ENCODE data around the gene MINK1. TPM values are rescaled to one million over a fixed set of nuclear protein-coding genes. Genes with fewer than 3 reads are reported as not detected.
"Not testable (repeated sequence)": the region's sequence is repeated elsewhere in the genome, so short reads cannot be mapped to it uniquely, and the experiment has no call there.

The MINK1 gene
- total RNA-seq, 2 experiments from 2014 or later = 40.6 to 62.5 TPM

- Histone ChIP-seq H3K9me2 (ENCODE audit: insufficient read depth, low read length) (no peaks in the 10 kb centered on the region), H3K4me3 (ENCODE audit: low read depth, low read length, poor library complexity, severe bottlenecking) (no peak within 1 kb of the TSS), H3K9me3 (ENCODE audit: low read length) (no peaks in the 10 kb centered on the region), H3K36me3 (ENCODE audit: insufficient read depth, low read length) (no peaks in the 10 kb centered on the region), H3K4me1 (ENCODE audit: insufficient read depth, low read length, poor library complexity, severe bottlenecking) (peaks cover 9% of the 10 kb centered on the region), H3K27ac (ENCODE audit: low read depth, low read length, poor library complexity, severe bottlenecking) (no peak within 1 kb of the TSS), H3K4me2 (ENCODE audit: low read length) (peak within 1 kb of the TSS; percentile 53; the same call in 1 of the 2 replicates), H2AFZ (ENCODE audit: low read length) (no peak within 1 kb of the TSS), H3K79me2 (ENCODE audit: insufficient read depth, low read depth, low read length) (no peaks in the 10 kb centered on the region), H4K20me1 (ENCODE audit: insufficient read depth, low read length) (no peaks in the 10 kb centered on the region)
- ChIA-PET POLR2A (interaction anchor here (0.6 kb wide), 1 partner anchor 495 kb away, joined by 4 read pairs; no protein-coding TSS in a partner anchor), CTCF (ENCODE audit: unreplicated experiment) (interaction anchor here (0.7 kb wide), 1 partner anchor 172 kb away, joined by 4 read pairs; the partner anchor contains the start of gene MED11)
- no peak for TF ChIP-seq EZH2phosphoT487 (IDR thresholded peaks at IDR 0.05; ENCODE audit: borderline replicate concordance, low read depth, low read length)
- peak; percentile 83 for TF ChIP-seq CTCF (conservative IDR thresholded peaks at IDR 0.05; ENCODE audit: low read length)
- no TSS peak for BruUV-seq (replicated peaks)
- DNase-seq (ENCODE audit: low spot score) = peak; percentile 85
- intact Hi-C loops (cut with micrococcal nuclease; ENCODE audit: unreplicated experiment) = loop anchor here (5.0 to 10.0 kb wide), 2 partner anchors 268 to 336 kb away; no protein-coding TSS in a partner anchor
Measured at GRCh38 chr17:4903051-4903818, 70.1 kb downstream of the MINK1 start, which contains the start of gene CHRNE. TSS of gene CHRNE (minus strand) at chr17:4903098. CDS start at chr17:4903063, 35 bp downstream.

- H3K9me2 ChIP-seq (ENCODE audit: insufficient read depth, low read length); DNase-seq (ENCODE audit: low spot score); H3K4me2 ChIP-seq (ENCODE audit: low read length); H3K79me2 ChIP-seq (ENCODE audit: insufficient read depth, low read depth, low read length); H3K4me3 ChIP-seq (ENCODE audit: low read depth, low read length, poor library complexity, severe bottlenecking); H3K9me3 ChIP-seq (ENCODE audit: low read length); BruUV-seq (replicated peaks); H4K20me1 ChIP-seq (ENCODE audit: insufficient read depth, low read length); H3K27ac ChIP-seq (ENCODE audit: low read depth, low read length, poor library complexity, severe bottlenecking); H3K4me1 ChIP-seq (ENCODE audit: insufficient read depth, low read length, poor library complexity, severe bottlenecking); H2AFZ ChIP-seq (ENCODE audit: low read length); CTCF ChIA-PET (ENCODE audit: unreplicated experiment); POLR2A ChIA-PET; H3K36me3 ChIP-seq (ENCODE audit: insufficient read depth, low read length): not testable (repeated sequence)
- intact Hi-C loops (cut with micrococcal nuclease; ENCODE audit: unreplicated experiment) = loop anchor here (5.0 to 10.0 kb wide), 2 partner anchors 81 to 272 kb away; partner anchors contain the start of gene CAMTA2
Measured at GRCh38 chr17:4906642-4907041, 73.5 kb downstream of the MINK1 start.

GRCh38 chr17:4908301-4908700, 75.2 kb downstream of the MINK1 start:
- ChIA-PET POLR2A (no interaction called here), CTCF (ENCODE audit: unreplicated experiment) (no interaction called here)
- intact Hi-C loops (cut with micrococcal nuclease; ENCODE audit: unreplicated experiment) = loop anchor here (2.0 to 10.0 kb wide), 3 partner anchors 79 to 274 kb away; partner anchors contain the start of gene CAMTA2
- H3K9me2 ChIP-seq (ENCODE audit: insufficient read depth, low read length) = no peaks in the 10 kb centered on the region
- no peaks in the 10 kb centered on the region for H3K79me2 ChIP-seq (ENCODE audit: insufficient read depth, low read depth, low read length)
- no peaks in the 10 kb centered on the region for H3K36me3 ChIP-seq (ENCODE audit: insufficient read depth, low read length)
- H3K4me1 ChIP-seq (ENCODE audit: insufficient read depth, low read length, poor library complexity, severe bottlenecking) = peaks cover 3% of the 10 kb centered on the region
- H3K9me3 ChIP-seq (ENCODE audit: low read length) = no peaks in the 10 kb centered on the region
- H4K20me1 ChIP-seq (ENCODE audit: insufficient read depth, low read length) = no peaks in the 10 kb centered on the region
- TF ChIP-seq EZH2phosphoT487 (IDR thresholded peaks at IDR 0.05; ENCODE audit: borderline replicate concordance, low read depth, low read length) (no peak), CTCF (conservative IDR thresholded peaks at IDR 0.05; ENCODE audit: low read length) (no peak)
- no TSS peak for BruUV-seq (replicated peaks)
- no peak overlapping the region for H3K4me2 ChIP-seq (ENCODE audit: low read length)
- DNase-seq (ENCODE audit: low spot score) = no peak
- no peak overlapping the region for H2AFZ ChIP-seq (ENCODE audit: low read length)
- H3K4me3 ChIP-seq (ENCODE audit: low read depth, low read length, poor library complexity, severe bottlenecking) = no peak overlapping the region
- H3K27ac ChIP-seq (ENCODE audit: low read depth, low read length, poor library complexity, severe bottlenecking) = no peak overlapping the region
